Thyroid gland (tissue), 4 donors: ENCODE measurements around the gene RAI1. TPM values are rescaled to one million over a fixed set of nuclear protein-coding genes. Genes with fewer than 3 reads are reported as not detected.
A peak's percentile ranks its signal among the peaks of the same experiment; 100 is the strongest.

ENCODE experiments used
- DNase-seq, 2 donors: peaks; one replicate each; pipeline ENCODE4 v3.0.0-alpha.2; 2019
- H3K27ac ChIP-seq, 3 donors: fragments of 200-600 bp; sonication (generic); 1 replicate in 2 of 3; 2 replicates in 1 of 3; pipeline ENCODE4 v1.5.1; 2016 to 2019; ENCODE audit warnings: mild to moderate bottlenecking in 1 of 3, moderate library complexity in 1 of 3
- H3K27me3 ChIP-seq: fragments of 200-600 bp; sonication (generic); one replicate; pipeline ENCODE4 v1.5.1; 2019
- H3K36me3 ChIP-seq, 2 donors: fragments of 200-600 bp; sonication (generic); one replicate each; pipeline ENCODE4 v1.5.1; 2016 to 2019
- H3K4me1 ChIP-seq, 2 donors: fragments of 200-600 bp; sonication (generic); one replicate each; pipeline ENCODE4 v1.5.1; 2017 to 2019
- H3K4me3 ChIP-seq, 3 donors: fragments of 200-600 bp; sonication (generic); replicated peaks in 1 of 3; 1 replicate in 2 of 3; 2 replicates in 1 of 3; pipeline ENCODE4 v1.5.1; 2016; ENCODE audit warnings: mild to moderate bottlenecking in 1 of 3
- H3K9me3 ChIP-seq: fragments of 200-600 bp; sonication (generic); one replicate; pipeline ENCODE4 v1.5.1; 2017
- CTCF ChIP-seq, 6 experiments: fragments of 200-600 bp in 3 of 6; fragments of 450-650 bp in 3 of 6; sonication (generic) in 3 of 6; IDR thresholded peaks; one replicate each; pipeline ENCODE4 v1.5.1; 2016 to 2019; ENCODE audit warnings: antibody characterized with exemption in 6 of 6, mild to moderate bottlenecking in 2 of 6, inconsistent platforms in 1 of 6, moderate library complexity in 1 of 6
- POLR2A ChIP-seq, 2 donors: fragments of 450-650 bp; IDR thresholded peaks; one replicate each; pipeline ENCODE4 v1.6.1; 2017; ENCODE audit warnings: antibody characterized with exemption in 2 of 2, mild to moderate bottlenecking in 2 of 2, moderate library complexity in 1 of 2
- WGBS, 2 donors: methylation state at CpG; one replicate each; pipeline ENCODE4 v1.1.5; 2017; 5-methylcytosine and 5-hydroxymethylcytosine counted together
- intact Hi-C: fragments of 100-400 bp; cut with DNase I; formaldehyde crosslinking; loops from one replicate; pipeline ENCODE4 v1.15.1; 2023
- total RNA-seq, 4 donors: library from RNA; depleted of rRNA; stranded (reverse); fragments of >200 nt; gene quantifications; one replicate each; pipeline ENCODE4 v1.2.3, GENCODE V29; 2016

The RAI1 gene
- total RNA-seq, 4 donors from 2014 or later, result 19.1 to 52.3 (median 34.1) TPM

- no peaks in the 10 kb centered on the region for H3K36me3 ChIP-seq
- no peaks in the 10 kb centered on the region for H3K9me3 ChIP-seq
- no peak for TF ChIP-seq POLR2A (IDR thresholded peaks at IDR 0.05)
- TF ChIP-seq CTCF (IDR thresholded peaks at IDR 0.05), result no peak
- no peak for DNase-seq
- intact Hi-C loops, result no loop called here
- no peak overlapping the region for H3K4me3 ChIP-seq
- no peaks in the 10 kb centered on the region for H3K27me3 ChIP-seq
- WGBS, 2 donors, result 90 to 92% methylated on average over 2 to 7 of the region's 7 CpGs
- H3K27ac ChIP-seq, result no peak overlapping the region
- peaks cover 47 to 67% of the 10 kb centered on the region in 2 donors for H3K4me1 ChIP-seq
Observed at GRCh38 chr17:17787568-17787967, 106.3 kb downstream of the RAI1 start.

DNA sequence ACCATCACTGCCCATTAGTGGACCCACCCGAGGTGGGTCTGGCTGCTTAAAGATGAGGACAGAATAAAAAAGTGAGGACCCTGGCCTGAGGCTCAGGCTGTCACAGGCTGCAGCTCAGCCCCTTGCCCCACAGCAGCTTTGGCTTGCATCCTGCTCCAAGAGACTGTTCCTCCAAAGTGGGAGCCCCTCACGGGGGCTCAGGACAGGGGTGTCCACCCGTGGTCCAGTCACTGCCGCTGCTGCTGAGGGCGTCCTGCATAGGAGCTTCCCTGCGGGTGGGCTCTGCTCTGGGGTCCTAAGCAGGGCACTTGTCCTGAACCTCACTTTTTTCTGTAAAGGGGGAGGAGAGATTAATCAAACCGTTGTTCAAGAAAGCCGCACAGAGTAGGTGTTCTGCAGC, 107.7 kb downstream of the RAI1 start:
- intact Hi-C loops, result no loop called here
- 84 to 91% methylated on average over 8 of the region's 8 CpGs for WGBS, 2 donors
- no peak for DNase-seq
- Histone ChIP-seq H3K4me1 (peaks cover 44 to 63% of the 10 kb centered on the region in 2 donors), H3K27me3 (no peaks in the 10 kb centered on the region), H3K9me3 (no peaks in the 10 kb centered on the region), H3K27ac (peak overlapping the region in 1 of 3 donors; percentile 8), H3K4me3 (no peak overlapping the region), H3K36me3 (peaks cover 0 to 2% of the 10 kb centered on the region in 2 donors)
- no peak for TF ChIP-seq POLR2A (IDR thresholded peaks at IDR 0.05)
- TF ChIP-seq CTCF (IDR thresholded peaks at IDR 0.05), result no peak

- peaks cover 40 to 59% of the 10 kb centered on the region in 2 donors for H3K4me1 ChIP-seq
- 97 to 99% methylated on average over 6 of the region's 6 CpGs for WGBS, 2 donors
- intact Hi-C loops, result no loop called here
Observed at GRCh38 chr17:17789410-17789809, 108.2 kb downstream of the RAI1 start.

DNA sequence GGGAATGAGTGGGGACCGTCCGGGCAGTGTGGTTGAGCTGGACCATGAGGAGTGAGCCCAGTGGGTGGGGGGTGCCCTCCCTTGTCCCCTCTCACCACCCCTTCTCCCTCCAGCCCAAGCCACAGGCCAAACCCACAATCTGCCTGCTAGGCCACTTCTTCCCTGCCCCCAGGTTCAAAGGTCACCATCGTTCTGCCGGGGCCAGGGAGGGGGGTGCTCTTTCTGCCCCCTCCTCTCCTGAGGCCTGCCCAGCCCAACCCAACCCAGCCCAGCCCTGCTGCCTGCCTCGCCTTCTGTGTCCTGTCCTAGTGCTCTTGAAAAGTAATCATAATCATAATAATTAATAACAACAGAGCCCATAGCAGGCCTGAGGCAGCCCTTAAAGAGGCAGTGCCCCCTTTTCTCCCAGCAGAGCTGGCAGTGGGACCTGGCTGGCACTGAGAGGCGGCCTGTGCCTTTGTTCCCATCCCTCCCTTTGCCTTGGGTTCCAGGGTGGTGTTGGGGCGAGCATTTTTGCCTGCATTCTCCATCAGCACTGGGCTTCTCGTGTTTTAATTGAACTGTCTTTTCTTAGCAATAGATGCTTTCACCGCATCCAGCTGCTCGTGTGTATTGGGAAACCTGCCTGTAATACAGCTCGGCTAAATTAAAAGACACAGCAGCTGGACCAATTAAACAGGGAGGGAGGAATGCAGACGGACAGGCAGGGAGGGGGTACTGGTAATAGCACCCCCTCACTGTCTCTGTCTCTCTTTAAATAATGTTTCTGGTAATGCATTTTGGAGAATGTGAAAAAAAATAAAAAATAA, 108.8 kb downstream of the RAI1 start:
- H3K27ac ChIP-seq, result peak overlapping the region in 1 of 3 donors; percentile 36
- intact Hi-C loops, result no loop called here

More at GRCh38 chr17:17789410-17789809, 108.2 kb downstream of the RAI1 start:
- TF ChIP-seq CTCF (IDR thresholded peaks at IDR 0.05) (no peak), POLR2A (IDR thresholded peaks at IDR 0.05) (no peak)
- no peaks in the 10 kb centered on the region for H3K9me3 ChIP-seq
- H3K27ac ChIP-seq, result no peak overlapping the region
- DNase-seq, result no peak
- no peak overlapping the region for H3K4me3 ChIP-seq
- no peaks in the 10 kb centered on the region for H3K27me3 ChIP-seq
- H3K36me3 ChIP-seq, result peaks cover 2 to 6% of the 10 kb centered on the region in 2 donors

More for the DNA sequence above, 108.8 kb downstream of the RAI1 start:
- peaks cover 8 to 13% of the 10 kb centered on the region in 2 donors for H3K36me3 ChIP-seq
- no peak overlapping the region for H3K4me3 ChIP-seq
- no peak for TF ChIP-seq CTCF (IDR thresholded peaks at IDR 0.05)
- TF ChIP-seq POLR2A (IDR thresholded peaks at IDR 0.05), result no peak
- H3K4me1 ChIP-seq, result peaks cover 34 to 52% of the 10 kb centered on the region in 2 donors
- WGBS, 2 donors, result 71 to 78% methylated on average over 12 of the region's 12 CpGs
- H3K27me3 ChIP-seq, result no peaks in the 10 kb centered on the region
- no peaks in the 10 kb centered on the region for H3K9me3 ChIP-seq
- no peak for DNase-seq
